GM21717 (cell line): ENCODE measurements around the gene PRRC2C.
"Not testable (repeated sequence)": the region's sequence is repeated elsewhere in the genome, so short reads cannot be mapped to it uniquely, and the experiment has no call there.

Experiments
- ATAC-seq: cut with Tn5 transposase; IDR thresholded peaks from one replicate; pipeline ENCODE4 v1.9.1; 2021; ENCODE audit warnings: mild to moderate bottlenecking, moderate library complexity; ENCODE audit not compliant: unreplicated experiment

Gene PRRC2C

GRCh38 chr1:171485375-171486047 is at the start of gene PRRC2C:
Gene PRRC2C, plus strand, starts transcription at chr1:171485530. Its CDS starts 26,559 bp downstream, at chr1:171512089.
- ATAC-seq: peak; percentile 97

- no peak for ATAC-seq
Observed at GRCh38 chr1:171438441-171438840, 46.9 kb upstream of the PRRC2C start.

- not testable (repeated sequence) for ATAC-seq
Observed at GRCh38 chr1:171440201-171440600, 45.1 kb upstream of the PRRC2C start.

- ATAC-seq: not testable (repeated sequence)
Observed at GRCh38 chr1:171441278-171441895, 43.9 kb upstream of the PRRC2C start.

GRCh38 chr1:171446386-171446785 is 38.9 kb upstream of the PRRC2C start:
- ATAC-seq: no peak

GRCh38 chr1:171455967-171456366 is 29.4 kb upstream of the PRRC2C start:
- no peak for ATAC-seq

GRCh38 chr1:171457412-171457811 is 27.9 kb upstream of the PRRC2C start:
- no peak for ATAC-seq

- ATAC-seq: no peak
Observed at GRCh38 chr1:171460018-171460620, 25.2 kb upstream of the PRRC2C start.

GRCh38 chr1:171467626-171468025 is 17.7 kb upstream of the PRRC2C start:
- no peak for ATAC-seq

- ATAC-seq: peak; percentile 78
Observed at GRCh38 chr1:171468120-171468750, 17.1 kb upstream of the PRRC2C start.

- no peak for ATAC-seq
Observed at GRCh38 chr1:171470726-171471125, 14.6 kb upstream of the PRRC2C start.

GRCh38 chr1:171472183-171472647 is 13.1 kb upstream of the PRRC2C start:
- no peak for ATAC-seq

- ATAC-seq: no peak
Observed at GRCh38 chr1:171476829-171477228, 8.5 kb upstream of the PRRC2C start.

- ATAC-seq: no peak
Observed at GRCh38 chr1:171477804-171478203, 7.5 kb upstream of the PRRC2C start.

GRCh38 chr1:171480035-171480434 is 5.3 kb upstream of the PRRC2C start:
- ATAC-seq: no peak

- ATAC-seq: peak; percentile 61
Observed at GRCh38 chr1:171484760-171485374, 463 bp upstream of the PRRC2C start.

- ATAC-seq: peak; percentile 43
Observed at GRCh38 chr1:171486048-171486519, 754 bp downstream of the PRRC2C start.

GRCh38 chr1:171487038-171487437 is 1.7 kb downstream of the PRRC2C start:
- ATAC-seq: no peak

- ATAC-seq: no peak
Observed at GRCh38 chr1:171488190-171488929, 3.0 kb downstream of the PRRC2C start.

- ATAC-seq: no peak
Observed at GRCh38 chr1:171494076-171494475, 8.7 kb downstream of the PRRC2C start.
